Left ventricle myocardium inferior (tissue), 1 donor: ENCODE measurements around the gene DCPS. TPM values are rescaled to one million over a fixed set of nuclear protein-coding genes. Genes with fewer than 3 reads are reported as not detected.

Experiments
- DNase-seq: peaks from one replicate; pipeline ENCODE4 v3.0.0-alpha.2; 2020
- H3K27ac ChIP-seq: fragments of 200-600 bp; replicated peaks from 2 replicates; pipeline ENCODE4 v1.8.0; 2021
- H3K27me3 ChIP-seq: fragments of 200-600 bp; 2 replicates; pipeline ENCODE4 v1.8.0; 2021; ENCODE audit warnings: low read depth
- H3K36me3 ChIP-seq: fragments of 200-600 bp; 2 replicates; pipeline ENCODE4 v1.8.0; 2021
- H3K4me1 ChIP-seq: fragments of 200-600 bp; 2 replicates; pipeline ENCODE4 v1.8.0; 2021
- H3K4me3 ChIP-seq: fragments of 200-600 bp; 2 replicates; pipeline ENCODE4 v1.8.0; 2021; ENCODE audit warnings: mild to moderate bottlenecking, moderate library complexity
- H3K9me3 ChIP-seq: fragments of 200-600 bp; replicated peaks from 2 replicates; pipeline ENCODE4 v1.8.0; 2021
- intact Hi-C: fragments of 100-400 bp; cut with micrococcal nuclease; formaldehyde crosslinking; loops from one replicate; pipeline ENCODE4 v1.11.0; 2022
- total RNA-seq: library from RNA; stranded (reverse); fragmentation: NEBNext Ultra II Directional; extraction: Animal tissue kit (Norgen Biotek cat#: 25700); gene quantifications from one replicate; pipeline ENCODE4 v1.2.1, GENCODE V29; 2021
- TF ChIP-seq, protein P1 (sequence below): fragments of 200-600 bp; IDR thresholded peaks from 2 replicates; pipeline ENCODE4 v1.8.0; 2021; ENCODE audit warnings: antibody characterized with exemption, mild to moderate bottlenecking, borderline replicate concordance
- donor health status: DM: no; HTN: yes; CAD: no; lungs with severe emphysema.

DCPS gene
- total RNA-seq, 1 donor from 2014 or later = 12.1 TPM

DNA sequence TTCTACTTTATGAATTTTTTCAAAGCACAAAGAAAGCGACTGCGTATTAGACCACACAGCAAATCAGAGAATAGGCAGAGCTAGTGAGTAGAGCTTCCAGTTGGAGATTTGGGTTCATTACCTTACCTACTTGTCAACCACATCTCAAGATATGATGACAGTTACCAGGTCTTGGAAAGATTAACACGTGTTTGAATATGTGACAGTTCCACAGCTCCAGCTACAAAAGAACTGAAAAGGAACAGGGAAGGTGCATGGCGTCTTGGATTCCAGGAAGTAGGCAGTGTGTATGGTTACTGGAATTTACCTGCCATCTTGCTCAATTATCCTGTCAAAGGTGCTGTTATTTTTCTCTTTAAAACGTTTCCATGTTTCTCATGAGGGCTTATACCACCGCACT, 15.6 kb upstream of the DCPS start:
- H3K4me3 ChIP-seq = no peak overlapping the region
- TF ChIP-seq, protein P1, sequence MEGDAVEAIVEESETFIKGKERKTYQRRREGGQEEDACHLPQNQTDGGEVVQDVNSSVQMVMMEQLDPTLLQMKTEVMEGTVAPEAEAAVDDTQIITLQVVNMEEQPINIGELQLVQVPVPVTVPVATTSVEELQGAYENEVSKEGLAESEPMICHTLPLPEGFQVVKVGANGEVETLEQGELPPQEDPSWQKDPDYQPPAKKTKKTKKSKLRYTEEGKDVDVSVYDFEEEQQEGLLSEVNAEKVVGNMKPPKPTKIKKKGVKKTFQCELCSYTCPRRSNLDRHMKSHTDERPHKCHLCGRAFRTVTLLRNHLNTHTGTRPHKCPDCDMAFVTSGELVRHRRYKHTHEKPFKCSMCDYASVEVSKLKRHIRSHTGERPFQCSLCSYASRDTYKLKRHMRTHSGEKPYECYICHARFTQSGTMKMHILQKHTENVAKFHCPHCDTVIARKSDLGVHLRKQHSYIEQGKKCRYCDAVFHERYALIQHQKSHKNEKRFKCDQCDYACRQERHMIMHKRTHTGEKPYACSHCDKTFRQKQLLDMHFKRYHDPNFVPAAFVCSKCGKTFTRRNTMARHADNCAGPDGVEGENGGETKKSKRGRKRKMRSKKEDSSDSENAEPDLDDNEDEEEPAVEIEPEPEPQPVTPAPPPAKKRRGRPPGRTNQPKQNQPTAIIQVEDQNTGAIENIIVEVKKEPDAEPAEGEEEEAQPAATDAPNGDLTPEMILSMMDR = no peak

DNA sequence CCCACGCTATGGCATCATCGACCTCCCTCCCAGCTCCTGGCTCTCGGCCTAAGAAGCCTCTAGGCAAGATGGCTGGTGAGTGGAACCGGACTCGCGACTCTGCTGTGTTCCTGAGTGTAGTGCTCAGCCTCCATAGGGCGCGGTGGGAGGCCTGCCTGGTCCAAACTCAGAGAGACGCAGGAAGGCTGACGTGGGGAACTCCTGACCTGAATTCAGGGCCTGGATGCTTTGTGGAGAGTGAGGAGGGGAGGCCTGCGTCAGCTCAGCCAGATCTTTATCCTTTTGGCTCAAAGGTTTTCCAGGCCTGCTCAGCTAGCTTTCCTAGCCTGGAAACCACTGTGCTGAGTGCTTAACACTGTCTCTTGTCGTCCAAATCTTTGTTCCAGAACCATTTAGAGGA, 13.0 kb upstream of the DCPS start:
- H3K27ac ChIP-seq = no peak overlapping the region
- no peak for DNase-seq
- TF ChIP-seq, protein P1 = no peak
- H3K4me1 ChIP-seq = no peaks in the 10 kb centered on the region
- intact Hi-C loops = no loop called here
- no peaks in the 10 kb centered on the region for H3K9me3 ChIP-seq
- no peaks in the 10 kb centered on the region for H3K27me3 ChIP-seq
- H3K4me3 ChIP-seq = no peak overlapping the region
- H3K36me3 ChIP-seq = peaks cover 56% of the 10 kb centered on the region

More for the DNA sequence above, 15.6 kb upstream of the DCPS start:
- Histone ChIP-seq H3K9me3 (no peaks in the 10 kb centered on the region), H3K27me3 (no peaks in the 10 kb centered on the region), H3K36me3 (peaks cover 33% of the 10 kb centered on the region), H3K27ac (no peak overlapping the region), H3K4me1 (peaks cover 17% of the 10 kb centered on the region)
- no peak for DNase-seq
- intact Hi-C loops = no loop called here

DNA sequence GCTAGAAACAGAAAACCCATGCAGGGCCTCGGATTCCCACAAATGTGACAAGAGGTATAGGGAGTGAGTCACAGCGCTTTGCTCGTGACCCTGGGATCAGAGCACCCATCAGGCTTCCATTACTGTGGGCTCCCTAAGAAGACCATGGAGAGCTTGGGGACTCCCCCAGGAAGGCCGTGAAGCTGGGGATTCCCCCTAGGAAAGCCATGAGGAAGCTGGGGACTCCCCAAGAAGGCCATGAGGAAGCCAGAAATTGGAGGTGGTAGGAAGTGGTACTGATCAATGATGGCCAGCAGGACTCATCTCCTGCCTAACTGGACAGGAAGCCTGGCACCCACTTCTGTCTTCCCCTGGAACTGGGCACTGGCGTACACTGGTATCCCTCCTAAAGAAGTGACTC, 10.1 kb upstream of the DCPS start:
- peaks cover 65% of the 10 kb centered on the region for H3K36me3 ChIP-seq
- TF ChIP-seq, protein P1 = no peak
- no peaks in the 10 kb centered on the region for H3K4me1 ChIP-seq
- no peaks in the 10 kb centered on the region for H3K27me3 ChIP-seq
- H3K27ac ChIP-seq = no peak overlapping the region
- intact Hi-C loops = no loop called here
- no peaks in the 10 kb centered on the region for H3K9me3 ChIP-seq
- DNase-seq = no peak
- no peak overlapping the region for H3K4me3 ChIP-seq

DNA sequence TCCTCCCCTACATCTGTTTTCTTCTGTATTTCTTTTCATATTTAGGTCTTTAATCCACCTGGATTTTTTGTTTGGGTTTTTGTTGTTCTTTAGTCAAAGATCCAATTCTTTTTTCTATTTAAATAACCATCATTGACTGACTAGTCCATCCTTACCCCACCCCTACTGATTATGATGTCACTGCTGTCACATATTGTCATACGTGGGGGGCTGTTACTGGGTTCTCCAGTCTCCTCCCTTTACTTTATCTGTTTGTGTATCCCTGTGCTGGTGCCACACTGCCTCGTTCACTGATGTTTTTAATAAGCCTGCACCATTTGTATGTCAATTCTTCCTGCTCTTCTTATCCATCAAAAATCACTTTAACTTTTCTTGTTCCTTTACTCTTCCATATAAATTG, 6.9 kb upstream of the DCPS start:
- DNase-seq = no peak
- Histone ChIP-seq H3K27me3 (no peaks in the 10 kb centered on the region), H3K4me1 (no peaks in the 10 kb centered on the region), H3K4me3 (no peak overlapping the region), H3K27ac (no peak overlapping the region), H3K36me3 (peaks cover 43% of the 10 kb centered on the region), H3K9me3 (no peaks in the 10 kb centered on the region)
- TF ChIP-seq, protein P1 = no peak
- intact Hi-C loops = no loop called here

DNA sequence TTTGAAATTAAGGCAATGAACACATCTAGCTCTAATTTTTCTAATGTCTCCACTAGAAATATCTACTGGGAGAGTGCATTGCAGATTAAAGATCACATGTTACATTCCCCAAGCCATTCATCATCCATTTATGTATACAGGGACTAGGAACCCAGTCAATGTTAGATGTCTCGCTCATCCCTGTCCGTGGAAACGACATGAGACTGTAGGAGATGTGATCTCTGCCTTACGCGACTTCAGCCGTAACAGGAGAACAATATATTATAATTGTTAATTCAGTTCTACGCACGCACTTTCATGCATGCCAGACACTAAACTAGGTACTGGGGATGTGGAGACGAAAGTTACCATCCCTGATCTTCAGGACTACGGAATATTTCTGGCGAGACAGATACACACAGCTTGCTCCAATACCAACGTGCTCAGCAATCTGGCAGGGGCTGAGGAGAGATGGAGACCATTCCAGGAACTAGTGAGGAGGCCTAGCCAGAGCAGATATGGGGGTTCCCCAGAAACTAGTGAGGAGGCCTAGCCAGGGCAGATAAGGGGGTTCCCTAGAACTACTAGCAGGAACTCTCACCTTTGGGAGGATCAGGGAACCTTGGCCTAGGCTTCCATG, 706 bp downstream of the DCPS start:
- intact Hi-C loops = no loop called here
- Histone ChIP-seq H3K27ac (peak overlapping the region; percentile 94), H3K4me3 (peak overlapping the region; percentile 80), H3K36me3 (peaks cover 13% of the 10 kb centered on the region), H3K27me3 (no peaks in the 10 kb centered on the region), H3K9me3 (no peaks in the 10 kb centered on the region), H3K4me1 (peaks cover 22% of the 10 kb centered on the region)
- TF ChIP-seq, protein P1 = no peak
- no peak for DNase-seq
